ENCODE data around the gene EVA1C. TPM values are rescaled to one million over a fixed set of nuclear protein-coding genes. Genes with fewer than 3 reads are reported as not detected.

The EVA1C gene
- total and polyA plus RNA-seq, 9 of the 15 experiments (the other 6 are each of a cell fraction or from before 2014, with no cell fraction given): 0.22 TPM; not detected in 8

DNA sequence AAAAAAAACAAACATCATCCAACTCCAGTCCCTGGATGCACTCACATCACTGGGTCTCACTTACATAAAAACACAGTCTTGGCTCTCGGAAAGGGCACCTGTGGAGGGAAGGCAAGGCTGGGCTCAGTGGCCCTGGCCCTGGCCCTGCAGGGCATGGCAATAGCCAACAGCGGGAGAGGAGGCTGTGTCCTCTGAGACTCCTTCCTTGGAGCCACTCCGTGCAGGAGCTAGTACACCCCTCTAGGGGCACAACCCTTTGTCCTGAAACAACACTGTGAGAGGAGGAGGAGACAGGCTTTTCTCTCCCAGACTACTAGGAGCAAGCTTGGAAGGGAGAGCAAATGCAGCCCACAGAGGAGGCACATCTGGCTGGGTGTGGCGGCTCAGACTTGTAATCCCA, 47.7 kb upstream of the EVA1C start (continued):
- no peak for TF ChIP-seq RAD21 (CRISPR knock-in tag; conservative IDR thresholded peaks at IDR 0.05 in 1 of 2, IDR thresholded peaks at IDR 0.05 in 1 of 2)
- no peak for TF ChIP-seq HCFC1 (IDR thresholded peaks at IDR 0.05; ENCODE audit: low read depth, low read length)
- no peak for TF ChIP-seq CEBPG (CRISPR knock-in tag; IDR thresholded peaks at IDR 0.05)
- TF ChIP-seq CEBPG (tag; conservative IDR thresholded peaks at IDR 0.05 in 1 of 2, IDR thresholded peaks at IDR 0.05 in 1 of 2): no peak
- no peak for TF ChIP-seq ZSCAN32 (CRISPR knock-in tag; IDR thresholded peaks at IDR 0.05)
- TF ChIP-seq, protein P1, sequence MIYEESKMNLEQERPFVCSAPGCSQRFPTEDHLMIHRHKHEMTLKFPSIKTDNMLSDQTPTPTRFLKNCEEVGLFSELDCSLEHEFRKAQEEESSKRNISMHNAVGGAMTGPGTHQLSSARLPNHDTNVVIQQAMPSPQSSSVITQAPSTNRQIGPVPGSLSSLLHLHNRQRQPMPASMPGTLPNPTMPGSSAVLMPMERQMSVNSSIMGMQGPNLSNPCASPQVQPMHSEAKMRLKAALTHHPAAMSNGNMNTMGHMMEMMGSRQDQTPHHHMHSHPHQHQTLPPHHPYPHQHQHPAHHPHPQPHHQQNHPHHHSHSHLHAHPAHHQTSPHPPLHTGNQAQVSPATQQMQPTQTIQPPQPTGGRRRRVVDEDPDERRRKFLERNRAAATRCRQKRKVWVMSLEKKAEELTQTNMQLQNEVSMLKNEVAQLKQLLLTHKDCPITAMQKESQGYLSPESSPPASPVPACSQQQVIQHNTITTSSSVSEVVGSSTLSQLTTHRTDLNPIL (CRISPR knock-in tag; IDR thresholded peaks at IDR 0.05): no peak
- no peak for TF ChIP-seq ZFPM2 (CRISPR knock-in tag; IDR thresholded peaks at IDR 0.05)

DNA sequence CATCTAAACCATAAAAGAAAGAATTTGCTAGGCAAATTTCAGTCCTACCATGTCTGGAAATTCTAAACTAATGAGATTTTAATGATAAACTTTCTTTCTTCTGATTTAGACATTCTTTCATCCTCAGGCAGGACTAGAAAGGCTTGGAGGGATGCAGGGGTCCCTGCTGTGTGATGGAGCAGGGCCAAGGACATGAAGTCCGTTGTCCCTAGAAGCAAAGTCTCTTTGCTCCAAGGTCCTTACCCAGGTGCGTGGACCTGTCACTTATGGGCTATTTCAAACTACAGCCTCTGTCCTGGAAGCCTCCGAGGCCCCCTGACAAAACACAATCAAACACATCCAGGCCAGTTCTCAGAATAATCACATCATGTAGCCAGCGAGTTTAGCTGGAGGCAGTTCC, 46.3 kb upstream of the EVA1C start:
- Histone ChIP-seq H3K79me2 (ENCODE audit: control insufficient read depth, insufficient read depth, low read length) (no peaks in the 10 kb centered on the region), H3K4me1 (replicated peaks in 1 of 2; ENCODE audit: control insufficient read depth in 2 of 2, insufficient read depth in 2 of 2, low read length in 2 of 2) (no peaks in the 10 kb centered on the region), H3K9me3 (replicated peaks; ENCODE audit: control insufficient read depth, insufficient read depth, low read depth, low read length) (no peaks in the 10 kb centered on the region), H3K9me1 (ENCODE audit: control insufficient read depth, insufficient read depth, low read length) (no peaks in the 10 kb centered on the region), H3K36me3 (ENCODE audit: control insufficient read depth, insufficient read depth, low read length) (peaks cover 99% of the 10 kb centered on the region), H3K4me2 (ENCODE audit: insufficient read depth, low read length) (no peak overlapping the region), H3K9ac (ENCODE audit: insufficient read depth in 1 of 2, low read depth in 2 of 2, low read length in 2 of 2) (no peak overlapping the region), H3K4me3 (no peak overlapping the region), H4K20me1 (replicated peaks; ENCODE audit: control insufficient read depth, insufficient read depth, low read length) (0 out of 2 replicates have a peak, but pooled peaks cover 4% of the 10 kb centered on the region), H2AFZ (ENCODE audit: low read depth, low read length) (no peak overlapping the region), H3K27me3 (ENCODE audit: control insufficient read depth in 2 of 2, insufficient read depth in 2 of 2, low read length in 2 of 2) (no peaks in the 10 kb centered on the region), H3K27ac (ENCODE audit: extremely low read depth, low read depth, low read length) (no peak overlapping the region)
- no TSS peak for BruUV-seq (replicated peaks)
- no peak for FAIRE-seq
- CTCF ChIA-PET (ENCODE audit: low intra/inter-chr PET ratio): interaction anchor here (0.6 kb wide), 1 partner anchor 235 kb away, joined by 3 read pairs; no protein-coding TSS in a partner anchor
- no peak for ATAC-seq
- no peak for DNase-seq (ENCODE audit: extremely low read depth in 1 of 4, low spot score in 3 of 4)
- POLR2A ChIA-PET: interaction anchor here (1.1 kb wide), 1 partner anchor 27 kb away, joined by 3 read pairs; no protein-coding TSS in a partner anchor
- TF ChIP-seq, protein P2, sequence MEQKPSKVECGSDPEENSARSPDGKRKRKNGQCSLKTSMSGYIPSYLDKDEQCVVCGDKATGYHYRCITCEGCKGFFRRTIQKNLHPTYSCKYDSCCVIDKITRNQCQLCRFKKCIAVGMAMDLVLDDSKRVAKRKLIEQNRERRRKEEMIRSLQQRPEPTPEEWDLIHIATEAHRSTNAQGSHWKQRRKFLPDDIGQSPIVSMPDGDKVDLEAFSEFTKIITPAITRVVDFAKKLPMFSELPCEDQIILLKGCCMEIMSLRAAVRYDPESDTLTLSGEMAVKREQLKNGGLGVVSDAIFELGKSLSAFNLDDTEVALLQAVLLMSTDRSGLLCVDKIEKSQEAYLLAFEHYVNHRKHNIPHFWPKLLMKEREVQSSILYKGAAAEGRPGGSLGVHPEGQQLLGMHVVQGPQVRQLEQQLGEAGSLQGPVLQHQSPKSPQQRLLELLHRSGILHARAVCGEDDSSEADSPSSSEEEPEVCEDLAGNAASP (IDR thresholded peaks at IDR 0.05): no peak
- in situ Hi-C loops (cut with MboI) (no loop called here), intact Hi-C loops (cut with micrococcal nuclease) (no loop called here)
- 88% methylated on average over 4 of the region's 4 CpGs for WGBS (ENCODE audit: insufficient coverage, low coverage, missing lambda C conversion rate)
